GM12864 (cell line): ENCODE measurements around the gene PSD.

Experiments
- DNase-seq: peaks from one replicate; pipeline ENCODE4 v3.0.0-alpha.2; 2011; ENCODE audit warnings: low read depth
- H3K4me3 ChIP-seq: 2 replicates; pipeline ENCODE4 v1.5.1; 2011; ENCODE audit warnings: mild to moderate bottlenecking, low read depth, low read length, control low read depth
- CTCF ChIP-seq: IDR thresholded peaks from 2 replicates; pipeline ENCODE4 v1.5.1; 2011; ENCODE audit warnings: low read depth, mild to moderate bottlenecking, moderate library complexity, low read length, control low read depth, inconsistent platforms; ENCODE audit errors: missing control alignments

Gene PSD

GRCh38 chr10:102452672-102453340 is 34.2 kb upstream of the PSD start:
- no peak for TF ChIP-seq CTCF
- H3K4me3 ChIP-seq = no peak overlapping the region
- no peak for DNase-seq

GRCh38 chr10:102451105-102451969 is 32.8 kb upstream of the PSD start, which contains the start of gene C10orf95:
TSS of gene C10orf95 (minus strand) at chr10:102451543. CDS start at chr10:102451093, 450 bp downstream.
- peak within 1 kb of the TSS; percentile 90 for H3K4me3 ChIP-seq
- no peak for DNase-seq
- no peak for TF ChIP-seq CTCF

GRCh38 chr10:102450374-102451104 is 32.0 kb upstream of the PSD start:
- H3K4me3 ChIP-seq = peak overlapping the region; percentile 90
- TF ChIP-seq CTCF = no peak
- DNase-seq = peak; percentile 82

- no peak for TF ChIP-seq CTCF
- H3K4me3 ChIP-seq = peak overlapping the region; percentile 90
- DNase-seq = no peak
Observed at GRCh38 chr10:102450124-102450373, 31.5 kb upstream of the PSD start.

GRCh38 chr10:102449321-102450123 is 30.9 kb upstream of the PSD start:
- peak; percentile 72 for DNase-seq
- TF ChIP-seq CTCF = no peak
- peak overlapping the region; percentile 90 for H3K4me3 ChIP-seq

GRCh38 chr10:102444851-102445250 is 26.3 kb upstream of the PSD start:
- TF ChIP-seq CTCF = no peak

More at GRCh38 chr10:102444851-102445250, 26.3 kb upstream of the PSD start:
- no peak overlapping the region for H3K4me3 ChIP-seq
- DNase-seq = no peak
